Measurements from ENCODE around the gene HSPA9.

HSPA9 gene

DNA sequence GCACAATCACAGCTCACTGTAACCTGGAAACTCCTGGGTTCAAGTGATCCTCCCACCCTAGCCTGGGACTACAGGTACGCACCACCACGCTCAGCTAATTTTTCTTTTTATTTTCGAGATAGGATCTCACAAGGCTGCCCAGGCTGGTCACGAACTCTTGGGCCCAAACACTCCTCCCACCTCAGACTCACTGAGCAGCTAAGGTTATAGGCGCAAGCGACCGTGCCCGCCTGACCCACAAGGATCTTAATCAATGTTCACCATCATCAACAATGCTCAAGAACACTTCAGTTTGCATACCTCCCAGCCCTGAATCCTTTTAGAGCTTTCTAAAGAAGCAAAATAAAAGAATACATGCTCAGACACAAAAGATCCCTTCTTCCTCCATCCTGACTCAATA, 45.4 kb downstream of the HSPA9 start:
- Mint-ChIP-seq H3K4me3 (no peak overlapping the region), H3K27me3 (ENCODE audit: low read depth) (no peaks in the 10 kb centered on the region), H3K36me3 (ENCODE audit: low read depth) (peaks cover 48% of the 10 kb centered on the region), H3K9me3 (no peaks in the 10 kb centered on the region), H3K27ac (no peak overlapping the region), H3K4me1 (no peaks in the 10 kb centered on the region)
- TF ChIP-seq, protein P1, sequence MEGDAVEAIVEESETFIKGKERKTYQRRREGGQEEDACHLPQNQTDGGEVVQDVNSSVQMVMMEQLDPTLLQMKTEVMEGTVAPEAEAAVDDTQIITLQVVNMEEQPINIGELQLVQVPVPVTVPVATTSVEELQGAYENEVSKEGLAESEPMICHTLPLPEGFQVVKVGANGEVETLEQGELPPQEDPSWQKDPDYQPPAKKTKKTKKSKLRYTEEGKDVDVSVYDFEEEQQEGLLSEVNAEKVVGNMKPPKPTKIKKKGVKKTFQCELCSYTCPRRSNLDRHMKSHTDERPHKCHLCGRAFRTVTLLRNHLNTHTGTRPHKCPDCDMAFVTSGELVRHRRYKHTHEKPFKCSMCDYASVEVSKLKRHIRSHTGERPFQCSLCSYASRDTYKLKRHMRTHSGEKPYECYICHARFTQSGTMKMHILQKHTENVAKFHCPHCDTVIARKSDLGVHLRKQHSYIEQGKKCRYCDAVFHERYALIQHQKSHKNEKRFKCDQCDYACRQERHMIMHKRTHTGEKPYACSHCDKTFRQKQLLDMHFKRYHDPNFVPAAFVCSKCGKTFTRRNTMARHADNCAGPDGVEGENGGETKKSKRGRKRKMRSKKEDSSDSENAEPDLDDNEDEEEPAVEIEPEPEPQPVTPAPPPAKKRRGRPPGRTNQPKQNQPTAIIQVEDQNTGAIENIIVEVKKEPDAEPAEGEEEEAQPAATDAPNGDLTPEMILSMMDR (IDR thresholded peaks at IDR 0.05; ENCODE audit: unreplicated experiment in 3 of 3), result no peak

DNA sequence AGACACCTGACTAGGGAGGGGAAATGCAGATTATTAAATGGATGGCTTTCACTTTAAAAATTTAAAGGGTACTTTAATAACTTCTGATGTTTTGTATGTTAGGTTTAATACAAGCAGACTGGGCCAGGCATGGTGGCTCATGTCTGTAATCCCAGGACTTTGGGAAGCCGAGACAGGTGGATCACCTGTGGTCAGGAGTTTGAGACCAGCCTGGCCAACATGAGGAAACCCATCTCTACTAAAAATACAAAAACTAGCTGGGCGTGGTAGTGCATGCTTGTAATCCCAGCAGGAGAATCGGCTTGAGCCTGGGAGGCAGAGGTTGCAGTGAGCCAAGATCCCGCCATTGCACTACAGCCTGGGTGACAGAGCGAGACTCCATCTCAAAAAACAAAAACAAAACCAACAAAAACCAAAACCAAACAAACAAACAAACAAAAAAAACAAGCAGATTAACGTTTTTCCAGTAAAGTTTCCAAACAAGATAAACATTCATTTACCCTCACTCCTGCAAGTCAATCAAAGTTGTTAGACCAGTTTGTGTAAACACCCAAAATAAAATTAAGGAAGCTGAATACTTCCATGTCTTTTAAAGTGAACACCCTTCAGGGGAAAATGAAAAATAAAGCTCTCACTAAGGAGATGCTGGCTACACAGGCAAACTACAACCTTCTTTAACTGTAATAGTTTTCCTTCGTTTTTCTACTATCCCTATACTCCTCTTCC, 46.3 kb downstream of the HSPA9 start:
- Mint-ChIP-seq H3K36me3 (ENCODE audit: low read depth) (peaks cover 39% of the 10 kb centered on the region), H3K4me1 (no peaks in the 10 kb centered on the region), H3K27me3 (ENCODE audit: low read depth) (no peaks in the 10 kb centered on the region), H3K27ac (no peak overlapping the region), H3K9me3 (no peaks in the 10 kb centered on the region), H3K4me3 (no peak overlapping the region)
- TF ChIP-seq, protein P1 (IDR thresholded peaks at IDR 0.05; ENCODE audit: unreplicated experiment in 3 of 3), result no peak

DNA sequence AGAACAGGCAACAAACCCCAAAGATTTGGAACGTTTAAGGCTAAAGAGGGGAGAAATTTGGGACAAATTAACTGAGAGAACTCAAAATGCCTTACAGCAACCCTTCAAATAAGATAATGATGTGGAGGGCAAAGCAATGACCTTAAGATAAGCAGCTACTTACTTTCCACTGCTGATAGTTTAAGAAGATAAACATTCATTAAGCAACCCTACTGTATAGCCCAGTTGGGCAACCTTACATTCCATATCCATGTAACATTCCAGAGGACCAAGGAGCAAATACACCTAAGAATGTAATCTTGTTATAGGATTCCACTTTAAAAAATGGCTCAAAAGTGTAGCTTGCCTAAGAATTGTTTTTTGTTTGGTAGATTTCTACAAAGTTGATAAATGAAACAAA, 47.0 kb downstream of the HSPA9 start:
- no peaks in the 10 kb centered on the region for H3K9me3 Mint-ChIP-seq
- no peaks in the 10 kb centered on the region for H3K27me3 Mint-ChIP-seq (ENCODE audit: low read depth)
- H3K4me1 Mint-ChIP-seq, result no peaks in the 10 kb centered on the region

DNA sequence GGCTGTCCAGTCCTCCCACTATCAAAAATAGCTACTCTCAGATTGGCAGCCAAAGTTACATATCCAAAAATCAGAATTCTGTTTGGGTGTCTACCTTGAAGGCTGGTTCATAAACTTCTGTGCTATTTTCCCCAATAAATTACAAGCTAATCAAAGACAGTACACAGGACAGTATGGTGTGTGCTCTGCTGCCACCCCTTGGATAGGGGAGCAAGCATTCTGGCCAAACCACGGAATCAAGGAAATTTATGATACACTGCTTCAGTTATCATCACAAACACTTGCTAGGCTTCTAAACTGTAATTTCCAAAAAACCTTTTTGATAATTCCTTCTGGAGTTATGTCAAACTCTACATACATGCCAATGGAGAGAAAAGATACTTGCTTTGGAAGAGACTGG, 48.0 kb downstream of the HSPA9 start:
- H3K4me3 Mint-ChIP-seq, result no peak overlapping the region
- TF ChIP-seq, protein P1 (IDR thresholded peaks at IDR 0.05; ENCODE audit: unreplicated experiment in 3 of 3), result no peak
- H3K9me3 Mint-ChIP-seq, result no peaks in the 10 kb centered on the region
- no peaks in the 10 kb centered on the region for H3K27me3 Mint-ChIP-seq (ENCODE audit: low read depth)
- H3K36me3 Mint-ChIP-seq (ENCODE audit: low read depth), result peaks cover 27% of the 10 kb centered on the region
- no peaks in the 10 kb centered on the region for H3K4me1 Mint-ChIP-seq
- no peak overlapping the region for H3K27ac Mint-ChIP-seq

More for the DNA sequence above, 47.0 kb downstream of the HSPA9 start:
- H3K4me3 Mint-ChIP-seq, result no peak overlapping the region
- peak overlapping the region in 1 of 3 experiments; percentile 42 for H3K27ac Mint-ChIP-seq
- TF ChIP-seq, protein P1 (IDR thresholded peaks at IDR 0.05; ENCODE audit: unreplicated experiment in 3 of 3), result no peak
- peaks cover 37% of the 10 kb centered on the region for H3K36me3 Mint-ChIP-seq (ENCODE audit: low read depth)

DNA sequence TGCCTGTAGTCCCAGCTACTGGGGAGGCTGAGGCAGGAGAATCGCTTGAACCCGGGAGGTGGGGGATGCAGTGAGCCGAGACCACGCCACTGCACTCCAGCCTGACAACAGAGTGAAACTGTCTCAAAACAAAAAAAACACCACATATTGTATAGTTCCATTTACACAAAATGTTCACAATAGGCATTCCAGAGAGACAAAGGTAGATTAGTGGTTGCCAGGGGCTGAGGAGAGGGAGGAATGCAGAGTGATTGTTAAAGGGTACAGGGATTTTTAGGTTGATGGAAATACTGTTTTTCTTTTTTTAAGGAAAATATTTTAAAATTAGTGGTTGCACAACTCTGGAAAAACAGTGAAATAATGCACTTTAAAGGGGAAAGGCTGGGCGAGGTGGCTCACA, 51.8 kb downstream of the HSPA9 start:
- H3K4me1 Mint-ChIP-seq, result no peaks in the 10 kb centered on the region
- H3K27ac Mint-ChIP-seq, result no peak overlapping the region
- TF ChIP-seq, protein P1 (IDR thresholded peaks at IDR 0.05; ENCODE audit: unreplicated experiment in 3 of 3), result no peak
- H3K4me3 Mint-ChIP-seq, result no peak overlapping the region
- no peaks in the 10 kb centered on the region for H3K9me3 Mint-ChIP-seq
- peaks cover 15% of the 10 kb centered on the region for H3K36me3 Mint-ChIP-seq (ENCODE audit: low read depth)
- H3K27me3 Mint-ChIP-seq (ENCODE audit: low read depth), result no peaks in the 10 kb centered on the region

DNA sequence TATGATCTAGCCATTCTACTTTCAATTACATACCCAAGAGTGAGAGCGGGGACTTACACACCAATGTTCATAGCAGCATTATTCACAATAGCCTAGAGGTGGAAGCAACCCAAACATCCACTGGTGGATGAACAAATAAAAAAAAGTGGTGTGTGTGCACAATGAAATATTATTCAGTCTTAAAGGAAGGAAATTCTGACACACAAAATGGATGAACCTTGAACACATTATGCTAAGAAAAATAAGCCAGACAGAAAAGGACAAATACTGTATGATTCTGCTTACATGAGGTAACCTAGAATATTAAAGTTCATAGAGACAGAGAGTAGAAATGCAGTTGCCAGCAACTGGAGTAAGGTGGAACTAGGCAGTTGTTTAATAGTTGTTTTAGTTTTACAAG, 54.2 kb downstream of the HSPA9 start:
- Mint-ChIP-seq H3K27ac (no peak overlapping the region), H3K4me3 (no peak overlapping the region), H3K9me3 (no peaks in the 10 kb centered on the region), H3K36me3 (ENCODE audit: low read depth) (peaks cover 26% of the 10 kb centered on the region), H3K27me3 (ENCODE audit: low read depth) (no peaks in the 10 kb centered on the region), H3K4me1 (no peaks in the 10 kb centered on the region)
- TF ChIP-seq, protein P1 (IDR thresholded peaks at IDR 0.05; ENCODE audit: unreplicated experiment in 3 of 3), result no peak
